Large intestine (tissue), 12 donors: ENCODE data around the gene CCDC27. TPM values are rescaled to one million over a fixed set of nuclear protein-coding genes. Genes with fewer than 3 reads are reported as not detected.

Experiments used
- DNase-seq, 2 donors: peaks; one replicate each; pipeline versions ENCODE4 v3.0.0 to v3.0.0-alpha.2; 2013
- H3K27ac ChIP-seq: one replicate; pipeline ENCODE4 v1.5.1; 2013; ENCODE audit warnings: low read length
- H3K27me3 ChIP-seq: 2 replicates; pipeline ENCODE4 v1.6.1; 2013; ENCODE audit warnings: low read length; ENCODE audit not compliant: control insufficient read depth, insufficient read depth
- H3K36me3 ChIP-seq: 2 replicates; pipeline ENCODE4 v1.6.1; 2013; ENCODE audit warnings: low read length; ENCODE audit not compliant: control insufficient read depth, insufficient read depth
- H3K4me1 ChIP-seq: one replicate; pipeline ENCODE4 v1.6.1; 2013; ENCODE audit warnings: low read length; ENCODE audit not compliant: control insufficient read depth, insufficient read depth
- H3K4me3 ChIP-seq: one replicate; pipeline ENCODE4 v1.5.1; 2013; ENCODE audit warnings: low read length
- H3K9me3 ChIP-seq: one replicate; pipeline ENCODE4 v1.6.1; 2013; ENCODE audit warnings: mild to moderate bottlenecking, low read depth, low read length, moderate library complexity; ENCODE audit not compliant: control insufficient read depth
- WGBS: methylation state at CpG from one replicate; pipeline ENCODE4 v1.1.5; 2013; ENCODE audit warnings: low lambda C conversion rate; ENCODE audit not compliant: insufficient coverage; 5-methylcytosine and 5-hydroxymethylcytosine counted together
- long read RNA-seq, 11 donors: transcript quantifications; one replicate each; lab custom pipeline, GENCODE V29; 2026
- polyA plus RNA-seq: library from polyadenylated mRNA; unstranded; fragments of 120-200 nt; gene quantifications from one replicate; pipeline ENCODE4 v1.2.1, GENCODE V29; 2013

CCDC27 gene
- polyA plus RNA-seq, result 0.03 TPM
- long read RNA-seq, donor 1, result 0 reads
- long read RNA-seq, donor 2, partial matches to known transcripts, result 11 of 26 reads
- long read RNA-seq, donor 2, other reads (novel, unspliced or antisense), result 15 of 26 reads
- long read RNA-seq, donor 3, result 0 reads
- long read RNA-seq, donor 4, result 0 reads
- long read RNA-seq, donor 5, result 0 reads
- long read RNA-seq, donor 6, result 0 reads
- long read RNA-seq, donor 7, result 0 reads
- long read RNA-seq, donor 8, result 0 reads
- long read RNA-seq, donor 9, result 0 reads
- long read RNA-seq, donor 10, partial matches to known transcripts, result 75 of 75 reads
- long read RNA-seq, donor 10, other reads (novel, unspliced or antisense), result 0 of 75 reads
- long read RNA-seq, donor 11, partial matches to known transcripts, result 0 of 11 reads
- long read RNA-seq, donor 11, other reads (novel, unspliced or antisense), result 11 of 11 reads

- no CpG with 5 or more reads among the region's 17 CpGs for WGBS
- no peaks in the 10 kb centered on the region for H3K36me3 ChIP-seq
- peaks cover 25% of the 10 kb centered on the region for H3K27me3 ChIP-seq
- H3K9me3 ChIP-seq, result no peaks in the 10 kb centered on the region
- DNase-seq, result no peak
- no peak within 1 kb of the TSS for H3K27ac ChIP-seq
- no peak within 1 kb of the TSS for H3K4me3 ChIP-seq
- H3K4me1 ChIP-seq, result peaks cover 6% of the 10 kb centered on the region
Measured at GRCh38 chr1:3752400-3752945, at the start of gene CCDC27. TSS of gene CCDC27 (plus strand) at chr1:3752450. CDS start at chr1:3752482, 32 bp downstream.

DNA sequence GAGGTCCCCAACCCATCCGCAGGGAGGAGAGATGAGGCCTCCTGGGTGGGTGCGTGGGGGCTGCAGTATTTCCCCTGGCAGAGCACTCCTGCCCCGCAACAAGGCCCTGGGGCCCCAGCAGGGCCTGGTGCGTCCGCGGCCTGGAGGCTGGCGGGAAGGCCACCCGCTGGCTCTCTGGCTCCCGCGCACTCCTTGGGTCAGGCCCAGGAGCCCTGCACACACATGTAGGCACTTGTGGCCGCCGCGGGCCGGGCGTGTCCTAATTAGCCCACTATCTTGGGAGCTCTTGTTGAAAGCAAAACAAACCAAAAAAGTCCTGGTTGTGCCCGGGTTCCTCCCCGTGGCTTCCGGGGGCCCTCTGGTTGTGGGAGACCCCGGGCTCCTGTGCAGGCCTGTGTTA is 49.7 kb upstream of the CCDC27 start:
- no CpG with 5 or more reads among the region's 19 CpGs for WGBS
- Histone ChIP-seq H3K4me1 (no peaks in the 10 kb centered on the region), H3K4me3 (no peak overlapping the region), H3K36me3 (no peaks in the 10 kb centered on the region), H3K9me3 (no peaks in the 10 kb centered on the region), H3K27me3 (peaks cover 36% of the 10 kb centered on the region), H3K27ac (no peak overlapping the region)
- DNase-seq, result no peak

DNA sequence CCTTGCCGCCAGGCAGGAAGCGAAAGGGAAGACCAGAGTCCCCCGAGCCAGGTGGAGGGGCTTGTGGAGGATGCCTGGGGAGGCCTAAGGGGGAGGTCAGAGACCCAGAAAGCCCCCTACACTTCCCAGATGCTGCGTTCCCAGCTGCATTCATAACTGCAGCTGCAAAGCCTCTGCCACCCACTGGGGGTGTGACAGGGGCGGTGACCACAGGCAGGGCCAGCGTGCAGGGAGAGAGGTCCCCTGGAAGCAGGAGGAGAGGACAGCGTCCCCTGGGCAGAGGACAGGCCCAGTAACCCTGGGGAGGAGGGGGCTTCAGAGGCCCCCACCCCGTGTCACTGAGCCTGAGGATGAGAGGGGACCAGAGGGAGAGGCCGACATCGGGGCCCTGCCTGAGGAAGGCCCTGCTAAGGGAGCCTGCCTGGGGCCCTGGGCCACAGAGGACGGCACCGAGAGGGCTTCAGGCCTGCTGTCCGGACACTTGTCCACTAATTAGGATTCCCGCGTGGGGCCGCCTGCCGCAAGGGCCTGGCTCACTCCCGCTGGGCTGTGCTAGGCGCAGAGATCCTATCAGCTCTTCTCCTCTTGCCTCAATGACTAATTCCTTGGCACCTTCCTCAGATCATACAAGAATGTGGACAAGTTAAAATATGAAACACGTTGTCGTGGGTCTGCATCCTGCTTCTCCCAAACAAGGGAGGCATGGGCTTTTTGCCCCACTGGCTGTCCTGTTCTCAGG is 49.1 kb upstream of the CCDC27 start:
- DNase-seq, result no peak
- WGBS, result no CpG with 5 or more reads among the region's 21 CpGs
- Histone ChIP-seq H3K4me1 (no peaks in the 10 kb centered on the region), H3K27ac (no peak overlapping the region), H3K27me3 (peaks cover 38% of the 10 kb centered on the region), H3K4me3 (no peak overlapping the region), H3K9me3 (no peaks in the 10 kb centered on the region), H3K36me3 (no peaks in the 10 kb centered on the region)

- Histone ChIP-seq H3K27ac (no peak overlapping the region), H3K27me3 (peaks cover 38% of the 10 kb centered on the region), H3K4me1 (no peaks in the 10 kb centered on the region), H3K9me3 (no peaks in the 10 kb centered on the region), H3K36me3 (no peaks in the 10 kb centered on the region), H3K4me3 (no peak overlapping the region)
- no CpG with 5 or more reads among the region's 28 CpGs for WGBS
- DNase-seq, result no peak
Measured at GRCh38 chr1:3703786-3704371, 48.4 kb upstream of the CCDC27 start.

DNA sequence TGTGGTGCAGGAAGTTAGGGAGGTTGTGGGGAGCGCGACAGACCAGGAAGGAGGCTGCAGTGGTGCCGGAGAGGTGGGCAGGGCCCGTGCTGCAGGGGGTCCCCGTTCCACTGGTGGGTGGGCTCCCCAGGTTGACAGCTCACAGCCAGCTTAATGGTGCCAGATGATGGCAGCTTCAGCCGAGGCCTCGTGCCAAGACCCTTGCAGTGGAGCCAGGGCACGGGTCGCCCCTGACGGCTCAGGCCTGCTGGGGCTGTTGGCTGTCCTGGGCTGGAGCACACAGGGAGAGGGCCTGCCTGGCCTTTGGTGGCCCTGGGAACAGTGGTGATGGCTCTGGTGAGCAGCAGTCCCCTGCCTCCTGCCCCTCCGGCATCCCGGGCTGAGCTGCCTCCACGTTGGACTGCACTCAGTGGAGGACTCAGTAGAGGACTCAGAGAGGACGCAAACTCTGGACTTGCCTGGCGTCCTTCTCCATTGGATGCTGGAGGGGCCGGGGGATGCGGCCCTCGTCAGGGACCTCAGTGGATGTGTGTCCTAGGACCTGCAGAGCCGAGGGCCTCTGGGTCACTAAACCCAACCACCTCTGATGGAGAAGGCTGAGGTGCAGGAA is 46.8 kb upstream of the CCDC27 start:
- no peak for DNase-seq
- WGBS, result no CpG with 5 or more reads among the region's 19 CpGs
- Histone ChIP-seq H3K4me1 (no peaks in the 10 kb centered on the region), H3K9me3 (no peaks in the 10 kb centered on the region), H3K4me3 (no peak overlapping the region), H3K27ac (no peak overlapping the region), H3K27me3 (peaks cover 34% of the 10 kb centered on the region), H3K36me3 (no peaks in the 10 kb centered on the region)

GRCh38 chr1:3706651-3707297 is 45.5 kb upstream of the CCDC27 start:
- no peak overlapping the region for H3K27ac ChIP-seq
- no peak overlapping the region for H3K4me3 ChIP-seq
- H3K9me3 ChIP-seq, result no peaks in the 10 kb centered on the region
- peaks cover 43% of the 10 kb centered on the region for H3K27me3 ChIP-seq
- H3K4me1 ChIP-seq, result no peaks in the 10 kb centered on the region
- no peak for DNase-seq
- H3K36me3 ChIP-seq, result no peaks in the 10 kb centered on the region
- no CpG with 5 or more reads among the region's 26 CpGs for WGBS

GRCh38 chr1:3707298-3707938 is 44.8 kb upstream of the CCDC27 start:
- Histone ChIP-seq H3K27ac (no peak overlapping the region), H3K4me3 (no peak overlapping the region), H3K9me3 (no peaks in the 10 kb centered on the region), H3K27me3 (peaks cover 43% of the 10 kb centered on the region), H3K36me3 (no peaks in the 10 kb centered on the region), H3K4me1 (no peaks in the 10 kb centered on the region)
- no peak for DNase-seq
- no CpG with 5 or more reads among the region's 35 CpGs for WGBS

DNA sequence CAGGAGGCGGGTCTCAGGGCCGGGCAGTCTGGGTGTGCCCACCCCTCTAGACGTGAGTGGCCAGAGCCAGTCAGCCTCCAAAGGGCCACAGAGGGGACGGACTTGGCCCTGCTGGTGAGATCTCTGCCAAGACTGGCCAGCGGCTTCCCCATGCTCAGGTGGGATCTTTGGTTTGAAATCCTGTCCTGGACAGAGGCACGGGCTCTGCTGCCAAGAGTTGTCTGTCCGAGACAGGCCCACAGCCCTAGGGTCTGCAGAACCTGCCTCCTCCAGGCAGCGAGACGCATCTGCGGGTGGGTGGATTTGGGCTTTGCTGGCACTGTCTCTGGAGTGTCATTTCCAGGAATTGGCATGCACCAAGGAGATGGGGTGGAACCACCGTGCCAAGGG is 44.3 kb upstream of the CCDC27 start:
- Histone ChIP-seq H3K27me3 (peaks cover 43% of the 10 kb centered on the region), H3K4me1 (no peaks in the 10 kb centered on the region), H3K27ac (no peak overlapping the region), H3K4me3 (no peak overlapping the region), H3K9me3 (no peaks in the 10 kb centered on the region), H3K36me3 (no peaks in the 10 kb centered on the region)
- no CpG with 5 or more reads among the region's 11 CpGs for WGBS
- DNase-seq, result no peak

- no CpG with 5 or more reads among the region's 19 CpGs for WGBS
Measured at GRCh38 chr1:3708791-3709190, 43.5 kb upstream of the CCDC27 start.

More at GRCh38 chr1:3708791-3709190, 43.5 kb upstream of the CCDC27 start:
- H3K27me3 ChIP-seq, result peaks cover 46% of the 10 kb centered on the region
- no peak for DNase-seq
- no peak overlapping the region for H3K4me3 ChIP-seq
- no peak overlapping the region for H3K27ac ChIP-seq
- no peaks in the 10 kb centered on the region for H3K36me3 ChIP-seq
- H3K4me1 ChIP-seq, result no peaks in the 10 kb centered on the region
- no peaks in the 10 kb centered on the region for H3K9me3 ChIP-seq
